Activated naive CD8-positive, alpha-beta T cell treated with anti-CD3 and anti-CD28 coated beads, Interleukin-2, amount 50 U/mL, for 24 hours (primary cell): ENCODE results near the gene FGGY.

Source experiments
- ATAC-seq: fragments of 150-1000 bp; cut with Tn5 transposase; one replicate; pipeline ENCODE4 v1.10.0; 2021
- DNase-seq: peaks from one replicate; pipeline ENCODE4 v3.0.0; 2021
- H3K27ac Mint-ChIP-seq: one replicate; pipeline ENCODE4 v1.8.0; 2021; ENCODE audit warnings: mild to moderate bottlenecking, mixed read lengths
- H3K27me3 Mint-ChIP-seq: one replicate; pipeline ENCODE4 v1.8.0; 2021; ENCODE audit warnings: mixed read lengths
- H3K36me3 Mint-ChIP-seq: one replicate; pipeline ENCODE4 v1.8.0; 2021; ENCODE audit warnings: low read depth, mixed read lengths
- H3K4me1 Mint-ChIP-seq: one replicate; pipeline ENCODE4 v1.8.0; 2021; ENCODE audit warnings: mixed read lengths
- H3K4me3 Mint-ChIP-seq: one replicate; pipeline ENCODE4 v1.8.0; 2021; ENCODE audit warnings: mild to moderate bottlenecking, moderate library complexity, mixed read lengths
- H3K9me3 Mint-ChIP-seq: one replicate; pipeline ENCODE4 v1.8.0; 2021; ENCODE audit warnings: mixed read lengths

FGGY gene

DNA sequence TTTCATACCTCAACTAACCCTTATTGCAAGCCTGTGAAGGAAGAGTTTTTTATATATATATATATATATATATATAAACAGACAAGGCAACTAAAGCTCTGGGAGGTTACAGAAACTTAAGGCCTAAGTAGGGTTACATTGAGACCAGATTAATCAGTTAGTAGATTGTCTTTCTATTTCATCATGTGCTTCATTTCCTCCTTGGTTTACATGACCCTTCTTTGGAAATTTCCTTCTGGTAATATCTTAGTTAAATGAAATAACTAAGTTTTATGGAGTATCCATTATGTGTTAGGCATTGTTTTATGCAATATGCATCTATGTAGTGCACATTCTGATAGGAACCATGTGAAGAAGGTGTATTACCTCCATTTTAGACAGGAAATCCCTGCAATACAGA lies 112.7 kb downstream of the FGGY start:
- DNase-seq = no peak
- H3K27me3 Mint-ChIP-seq = no peaks in the 10 kb centered on the region
- H3K4me1 Mint-ChIP-seq = no peaks in the 10 kb centered on the region
- no peaks in the 10 kb centered on the region for H3K9me3 Mint-ChIP-seq
- no peak overlapping the region for H3K27ac Mint-ChIP-seq
- no peaks in the 10 kb centered on the region for H3K36me3 Mint-ChIP-seq
- no peak for ATAC-seq
- no peak overlapping the region for H3K4me3 Mint-ChIP-seq

DNA sequence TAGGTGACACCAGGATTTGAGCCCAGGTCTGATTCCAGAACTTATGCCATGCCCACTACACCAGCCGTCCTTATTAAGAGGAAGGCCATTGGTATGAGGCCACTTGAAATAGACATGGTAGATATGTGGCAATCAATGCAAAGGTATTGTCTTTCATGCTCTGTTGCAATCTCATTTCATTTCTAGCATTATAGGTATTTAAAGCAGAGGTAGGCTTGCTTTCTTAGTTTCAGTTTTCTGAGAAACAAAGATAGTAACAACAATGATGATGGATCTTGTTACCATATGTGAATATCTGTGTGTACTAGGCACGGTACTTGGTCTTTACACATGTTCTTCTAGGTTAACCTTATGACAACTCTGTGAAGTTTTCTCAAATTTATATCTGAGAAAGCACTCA lies 113.1 kb downstream of the FGGY start:
- DNase-seq = no peak
- no peak overlapping the region for H3K27ac Mint-ChIP-seq
- H3K27me3 Mint-ChIP-seq = no peaks in the 10 kb centered on the region
- H3K36me3 Mint-ChIP-seq = no peaks in the 10 kb centered on the region
- H3K9me3 Mint-ChIP-seq = no peaks in the 10 kb centered on the region
- H3K4me1 Mint-ChIP-seq = no peaks in the 10 kb centered on the region
- H3K4me3 Mint-ChIP-seq = no peak overlapping the region
- no peak for ATAC-seq

DNA sequence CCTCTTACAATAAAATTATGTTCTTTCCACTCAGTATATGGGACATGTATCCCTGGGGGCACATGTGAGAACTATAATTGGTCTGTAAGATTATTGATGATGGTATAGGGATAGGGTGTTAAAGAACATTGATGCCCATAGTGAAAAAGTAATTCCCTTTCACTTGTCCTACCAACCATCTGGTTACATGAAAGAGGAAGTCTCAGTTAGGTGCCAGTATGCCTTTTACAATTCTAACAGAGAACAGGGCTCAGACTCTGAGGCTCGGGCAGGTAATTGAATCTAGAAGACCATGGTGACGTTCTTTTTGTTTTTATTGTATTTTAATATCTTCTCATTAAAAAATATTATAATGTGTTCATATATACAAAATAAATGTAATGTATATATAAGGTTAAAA lies 113.6 kb downstream of the FGGY start:
- DNase-seq (no peak), ATAC-seq (no peak)
- Mint-ChIP-seq H3K4me1 (no peaks in the 10 kb centered on the region), H3K27me3 (no peaks in the 10 kb centered on the region), H3K36me3 (no peaks in the 10 kb centered on the region), H3K4me3 (no peak overlapping the region), H3K9me3 (no peaks in the 10 kb centered on the region), H3K27ac (no peak overlapping the region)

DNA sequence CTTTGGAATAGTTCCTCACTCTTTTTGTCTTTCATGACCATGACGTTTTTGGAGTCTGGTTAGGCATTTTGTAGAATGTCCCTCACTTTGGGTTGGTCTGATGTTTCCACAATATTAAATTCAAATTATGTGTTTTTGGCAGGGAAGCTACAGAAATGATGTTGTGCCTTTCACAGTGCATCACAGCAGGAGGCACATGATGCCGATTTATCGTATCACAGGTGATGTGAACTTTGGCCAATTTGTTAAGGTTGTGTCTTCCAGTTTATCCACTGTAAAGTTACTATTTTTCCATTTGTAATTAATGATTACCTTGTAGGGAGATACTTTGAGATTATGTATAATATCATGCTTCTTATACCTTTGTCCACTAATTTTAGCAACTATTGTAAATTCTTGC lies 114.3 kb downstream of the FGGY start:
- no peak overlapping the region for H3K4me3 Mint-ChIP-seq
- H3K4me1 Mint-ChIP-seq = no peaks in the 10 kb centered on the region
- ATAC-seq (no peak), DNase-seq (no peak)
- H3K27me3 Mint-ChIP-seq = no peaks in the 10 kb centered on the region
- no peaks in the 10 kb centered on the region for H3K9me3 Mint-ChIP-seq
- no peak overlapping the region for H3K27ac Mint-ChIP-seq
- no peaks in the 10 kb centered on the region for H3K36me3 Mint-ChIP-seq

DNA sequence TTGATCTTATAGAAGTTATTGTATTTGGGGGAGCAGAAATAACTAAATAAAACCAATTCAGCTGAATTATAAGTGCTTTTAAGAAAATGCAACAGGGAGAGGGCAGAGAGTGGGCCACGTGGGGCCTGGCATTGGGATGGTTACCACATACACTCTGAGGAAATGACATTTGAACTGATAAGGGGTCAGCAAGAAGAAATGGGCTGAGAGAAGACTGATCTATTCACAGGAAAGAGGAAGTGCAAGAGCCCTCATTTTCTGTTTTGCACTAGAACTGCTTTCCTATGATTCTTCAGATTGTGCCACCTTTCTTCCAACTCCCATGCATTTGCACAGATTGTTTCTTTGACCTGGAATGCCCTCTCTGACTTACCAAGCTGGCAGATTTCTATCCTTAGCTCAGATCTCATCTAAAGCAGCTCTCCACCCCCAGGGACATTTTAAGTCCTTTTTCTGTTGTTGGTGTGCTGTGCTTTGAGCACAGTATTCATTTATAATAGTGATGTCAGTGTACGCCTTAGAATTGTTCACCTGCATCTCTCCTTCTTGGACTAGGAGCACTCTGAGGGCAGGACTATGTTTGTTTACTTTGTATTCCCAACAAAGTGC lies 115.9 kb downstream of the FGGY start:
- Mint-ChIP-seq H3K4me3 (no peak overlapping the region), H3K36me3 (no peaks in the 10 kb centered on the region), H3K4me1 (peaks cover 2% of the 10 kb centered on the region), H3K27me3 (no peaks in the 10 kb centered on the region), H3K9me3 (no peaks in the 10 kb centered on the region), H3K27ac (no peak overlapping the region)
- no peak for DNase-seq
- no peak for ATAC-seq

DNA sequence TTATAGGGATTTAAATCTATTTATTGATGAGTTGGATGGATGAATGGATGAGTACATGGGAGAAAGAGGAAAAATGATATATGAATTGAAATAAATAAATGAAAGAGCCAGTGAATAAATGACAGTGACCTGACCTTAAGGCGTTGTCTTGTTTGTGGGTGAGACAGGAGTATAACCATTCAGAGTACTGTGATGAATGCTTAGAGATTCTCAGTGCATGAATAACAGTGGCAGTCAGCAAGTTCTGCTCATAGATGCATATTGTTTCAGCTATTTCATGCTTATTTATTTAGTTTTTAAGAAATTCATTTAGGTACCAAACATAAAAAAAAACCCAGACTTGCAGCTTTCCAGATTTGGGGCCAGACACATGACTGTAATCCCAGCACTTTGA lies 116.4 kb downstream of the FGGY start:
- no peak for DNase-seq
- Mint-ChIP-seq H3K27me3 (no peaks in the 10 kb centered on the region), H3K4me3 (no peak overlapping the region), H3K27ac (no peak overlapping the region), H3K36me3 (no peaks in the 10 kb centered on the region), H3K4me1 (peaks cover 2% of the 10 kb centered on the region), H3K9me3 (no peaks in the 10 kb centered on the region)
- no peak for ATAC-seq

- Mint-ChIP-seq H3K4me3 (no peak overlapping the region), H3K36me3 (no peaks in the 10 kb centered on the region), H3K27ac (no peak overlapping the region), H3K4me1 (peaks cover 2% of the 10 kb centered on the region), H3K27me3 (no peaks in the 10 kb centered on the region), H3K9me3 (no peaks in the 10 kb centered on the region)
- ATAC-seq (no peak), DNase-seq (no peak)
These were observed 117.7 kb downstream of the FGGY start for GRCh38 chr1:59414406-59415133.

DNA sequence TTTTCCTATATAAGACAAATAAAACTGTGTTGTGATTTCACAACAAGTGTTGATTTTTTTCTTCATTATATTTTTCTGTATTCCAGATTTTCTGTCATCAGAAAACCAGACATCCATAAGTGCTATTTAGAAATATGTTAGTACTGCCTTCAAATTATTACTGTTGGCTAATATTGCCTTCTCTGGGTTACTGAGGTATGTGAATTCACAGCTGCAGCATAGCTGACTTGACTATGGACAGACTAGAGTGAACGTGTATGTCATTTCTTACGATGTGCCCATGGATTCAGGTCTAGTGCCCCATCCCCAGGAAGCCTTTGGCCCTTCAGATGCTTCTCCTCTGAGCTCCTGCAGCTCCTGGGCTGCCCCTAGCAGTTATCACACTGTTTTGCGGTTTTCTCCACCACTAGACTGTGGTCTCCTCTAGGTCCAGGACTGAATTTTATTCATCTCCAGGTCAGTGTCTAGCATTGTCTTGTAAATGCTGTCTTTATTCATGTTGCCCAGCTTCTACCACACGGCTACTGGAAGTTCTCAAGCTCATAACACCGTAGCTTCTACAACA lies 118.5 kb downstream of the FGGY start:
- ATAC-seq = no peak
- H3K4me3 Mint-ChIP-seq = no peak overlapping the region

DNA sequence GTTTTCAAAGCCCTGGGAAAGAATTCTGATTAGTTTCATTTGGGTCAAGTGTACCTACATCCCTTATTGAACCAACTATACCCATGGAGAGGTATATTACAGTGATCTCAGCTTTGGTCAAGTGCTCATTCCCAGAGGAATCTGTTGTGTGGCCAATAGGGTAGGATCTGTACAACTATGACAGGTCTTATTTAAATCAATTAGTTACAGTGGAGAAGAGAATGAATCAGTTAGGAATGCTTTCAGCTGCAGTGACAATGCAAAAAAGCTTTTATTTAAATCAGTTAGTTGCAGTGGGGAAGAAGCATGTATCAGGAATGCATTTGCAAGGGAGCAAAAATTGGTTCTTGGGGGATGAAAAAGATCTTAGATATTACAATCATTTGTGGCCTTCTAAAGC lies 119.0 kb downstream of the FGGY start:
- no peak for DNase-seq
- Mint-ChIP-seq H3K36me3 (no peaks in the 10 kb centered on the region), H3K27me3 (no peaks in the 10 kb centered on the region), H3K9me3 (no peaks in the 10 kb centered on the region), H3K27ac (no peak overlapping the region), H3K4me1 (peaks cover 2% of the 10 kb centered on the region), H3K4me3 (no peak overlapping the region)
- ATAC-seq = no peak

More for the DNA sequence above, 118.5 kb downstream of the FGGY start:
- H3K27ac Mint-ChIP-seq = no peak overlapping the region
- no peaks in the 10 kb centered on the region for H3K9me3 Mint-ChIP-seq
- peaks cover 2% of the 10 kb centered on the region for H3K4me1 Mint-ChIP-seq
- H3K36me3 Mint-ChIP-seq = no peaks in the 10 kb centered on the region
- no peaks in the 10 kb centered on the region for H3K27me3 Mint-ChIP-seq
- DNase-seq = no peak

DNA sequence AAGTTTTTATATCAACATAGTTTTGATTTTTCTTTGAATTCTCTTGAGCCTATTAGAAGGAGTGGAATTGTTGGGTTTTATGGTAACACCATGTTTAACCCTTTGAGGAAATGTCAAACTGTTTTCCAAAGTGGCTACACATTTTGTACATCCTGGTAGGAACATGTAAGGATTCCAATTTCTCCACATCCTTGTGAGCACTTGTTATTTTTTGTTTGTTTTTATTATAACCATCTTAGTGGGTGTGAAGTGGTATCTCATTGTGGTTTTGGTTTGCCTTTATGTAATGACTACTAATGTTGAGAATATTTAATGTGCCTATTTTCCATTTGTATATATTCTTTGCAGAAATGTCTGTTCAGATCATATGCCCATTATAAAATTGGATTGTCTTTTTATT lies 120.5 kb downstream of the FGGY start:
- DNase-seq (no peak), ATAC-seq (no peak)
- Mint-ChIP-seq H3K27me3 (no peaks in the 10 kb centered on the region), H3K27ac (no peak overlapping the region), H3K4me3 (no peak overlapping the region), H3K36me3 (no peaks in the 10 kb centered on the region), H3K4me1 (peaks cover 2% of the 10 kb centered on the region), H3K9me3 (no peaks in the 10 kb centered on the region)

- Mint-ChIP-seq H3K27ac (no peak overlapping the region), H3K36me3 (no peaks in the 10 kb centered on the region), H3K4me3 (no peak overlapping the region), H3K4me1 (peaks cover 2% of the 10 kb centered on the region), H3K9me3 (no peaks in the 10 kb centered on the region), H3K27me3 (no peaks in the 10 kb centered on the region)
- DNase-seq (no peak), ATAC-seq (no peak)
These were observed 121.7 kb downstream of the FGGY start for GRCh38 chr1:59418363-59419144.

DNA sequence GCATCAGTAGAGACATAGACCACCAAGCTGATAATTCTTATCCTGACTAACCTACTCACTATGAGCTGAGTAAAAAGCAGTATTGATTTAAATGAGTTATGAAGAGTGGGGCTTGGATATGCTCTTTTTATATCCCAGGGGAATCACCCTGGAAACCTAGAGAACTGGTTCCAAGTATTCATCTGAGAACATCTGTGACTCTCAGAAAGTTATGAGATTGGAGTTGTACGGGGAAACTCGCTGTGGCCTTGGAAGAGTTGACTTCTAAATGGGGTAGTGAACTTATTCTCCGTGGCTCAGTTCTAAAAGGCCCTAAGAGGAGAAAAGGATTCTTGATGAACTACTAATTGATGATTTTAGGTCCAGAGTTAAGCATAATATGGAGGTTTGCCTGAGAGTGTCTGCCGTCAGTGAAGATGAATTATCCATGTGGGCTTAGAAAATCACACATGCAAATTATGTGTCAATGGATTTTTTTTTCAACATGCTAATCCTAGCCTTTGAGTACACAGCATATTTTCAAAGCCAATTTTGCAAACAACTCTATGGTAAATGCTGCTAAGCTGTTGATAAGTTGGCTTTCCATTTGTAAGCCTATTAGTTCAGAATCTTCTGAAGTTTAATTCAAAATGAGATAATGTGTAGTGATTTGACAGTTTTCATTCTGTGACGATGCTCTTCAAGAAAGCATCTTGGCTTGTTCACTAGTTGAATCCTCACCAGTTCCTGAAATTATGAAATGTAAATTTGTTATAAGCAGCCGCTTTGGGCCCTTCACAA lies 122.7 kb downstream of the FGGY start:
- no peak for ATAC-seq

GRCh38 chr1:59421232-59421920 lies 124.5 kb downstream of the FGGY start:
- no peak for DNase-seq
- H3K9me3 Mint-ChIP-seq = no peaks in the 10 kb centered on the region
- H3K4me3 Mint-ChIP-seq = no peak overlapping the region
- H3K27me3 Mint-ChIP-seq = no peaks in the 10 kb centered on the region
- H3K36me3 Mint-ChIP-seq = no peaks in the 10 kb centered on the region
- no peak for ATAC-seq
- peaks cover 2% of the 10 kb centered on the region for H3K4me1 Mint-ChIP-seq
- H3K27ac Mint-ChIP-seq = no peak overlapping the region

More for the DNA sequence above, 122.7 kb downstream of the FGGY start:
- Mint-ChIP-seq H3K36me3 (no peaks in the 10 kb centered on the region), H3K9me3 (no peaks in the 10 kb centered on the region), H3K4me1 (peaks cover 2% of the 10 kb centered on the region), H3K4me3 (no peak overlapping the region), H3K27me3 (no peaks in the 10 kb centered on the region), H3K27ac (no peak overlapping the region)
- no peak for DNase-seq
